Stimulated activated memory B cell treated with anti-CD40 and anti-IgM and Interleukin-4, amounts not matched to agents 10 μg/mL and 1 μg/mL and 100 μg/mL, for 72 hours (primary cell): Measurements from ENCODE around the gene LYSMD4.
"Not testable (repeated sequence)": the region's sequence is repeated elsewhere in the genome, so short reads cannot be mapped to it uniquely, and the experiment has no call there.

Source experiments
- ATAC-seq: fragments of 150-1000 bp; cut with Tn5 transposase; 2 replicates; pipeline ENCODE4 v1.10.0; 2021
- H3K27ac Mint-ChIP-seq: one replicate; pipeline ENCODE4 v1.8.0; 2022; ENCODE audit warnings: mild to moderate bottlenecking, mixed read lengths
- H3K27me3 Mint-ChIP-seq: one replicate; pipeline ENCODE4 v1.8.0; 2022; ENCODE audit warnings: mixed read lengths
- H3K36me3 Mint-ChIP-seq: one replicate; pipeline ENCODE4 v1.8.0; 2022; ENCODE audit warnings: mixed read lengths
- H3K4me1 Mint-ChIP-seq: one replicate; pipeline ENCODE4 v1.8.0; 2022; ENCODE audit warnings: mixed read lengths
- H3K4me3 Mint-ChIP-seq: one replicate; pipeline ENCODE4 v1.8.0; 2022; ENCODE audit warnings: mild to moderate bottlenecking, moderate library complexity, mixed read lengths
- H3K9me3 Mint-ChIP-seq: one replicate; pipeline ENCODE4 v1.8.0; 2022; ENCODE audit warnings: mixed read lengths

LYSMD4 gene

GRCh38 chr15:99733268-99734039, at the start of gene LYSMD4:
Gene LYSMD4 (minus strand): TSS chr15:99733437. CDS start chr15:99731999, 1,438 bp downstream.
- ATAC-seq = peak; percentile 100
- Mint-ChIP-seq H3K27me3 (no peaks in the 10 kb centered on the region), H3K36me3 (no peaks in the 10 kb centered on the region), H3K4me3 (peak within 1 kb of the TSS; percentile 85), H3K9me3 (no peaks in the 10 kb centered on the region), H3K27ac (peak within 1 kb of the TSS; percentile 99), H3K4me1 (peaks cover 12% of the 10 kb centered on the region)

DNA sequence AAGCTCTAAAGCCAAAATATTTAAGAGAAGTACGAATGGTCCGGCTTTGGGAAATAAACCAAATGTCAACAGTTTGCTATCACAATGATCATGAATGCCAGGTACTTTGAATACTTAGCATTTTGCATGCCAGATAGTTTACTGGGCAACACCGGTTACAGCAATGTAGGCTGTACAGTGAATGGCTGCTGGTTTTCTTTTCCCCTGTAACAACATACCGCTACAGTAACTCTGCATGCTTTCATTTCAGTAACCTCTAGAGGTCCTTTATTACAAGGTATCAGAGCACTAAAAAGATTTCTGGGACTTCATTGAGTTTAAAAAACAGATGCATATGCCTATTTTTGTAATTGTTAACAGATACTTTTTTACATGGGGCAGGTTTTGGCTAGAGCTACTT, 48.8 kb upstream of the LYSMD4 start:
- not testable (repeated sequence) for H3K27me3 Mint-ChIP-seq, H3K4me1 Mint-ChIP-seq, H3K36me3 Mint-ChIP-seq, ATAC-seq, H3K27ac Mint-ChIP-seq, H3K4me3 Mint-ChIP-seq, H3K9me3 Mint-ChIP-seq

- Mint-ChIP-seq H3K27me3 (peaks cover 9% of the 10 kb centered on the region), H3K4me3 (no peak overlapping the region), H3K36me3 (no peaks in the 10 kb centered on the region), H3K4me1 (no peaks in the 10 kb centered on the region), H3K27ac (no peak overlapping the region), H3K9me3 (peaks cover 3% of the 10 kb centered on the region)
- no peak for ATAC-seq
These were observed 43.9 kb upstream of the LYSMD4 start for GRCh38 chr15:99777144-99777543.

DNA sequence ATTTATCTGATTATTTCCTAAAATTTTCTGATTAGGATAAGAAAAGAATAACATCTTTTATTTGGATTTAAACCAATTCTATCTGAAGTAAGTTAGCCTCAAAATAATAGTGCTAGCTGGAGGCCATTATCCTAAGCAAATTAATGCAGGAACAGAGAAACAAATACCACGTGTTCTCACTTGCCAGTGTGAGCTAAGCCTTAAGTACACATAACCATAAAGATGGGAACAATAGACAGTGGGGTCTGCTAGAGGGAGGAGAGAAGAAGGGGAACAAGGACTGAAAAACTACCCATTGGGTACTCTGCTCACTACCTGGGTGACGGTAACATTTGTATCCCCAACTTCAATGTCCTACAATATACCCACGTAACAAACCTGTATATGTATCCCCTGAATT, 31.3 kb upstream of the LYSMD4 start:
- no peak for ATAC-seq
- H3K4me3 Mint-ChIP-seq = no peak overlapping the region
- no peaks in the 10 kb centered on the region for H3K4me1 Mint-ChIP-seq
- no peaks in the 10 kb centered on the region for H3K27me3 Mint-ChIP-seq
- H3K36me3 Mint-ChIP-seq = no peaks in the 10 kb centered on the region
- no peaks in the 10 kb centered on the region for H3K9me3 Mint-ChIP-seq
- H3K27ac Mint-ChIP-seq = no peak overlapping the region

DNA sequence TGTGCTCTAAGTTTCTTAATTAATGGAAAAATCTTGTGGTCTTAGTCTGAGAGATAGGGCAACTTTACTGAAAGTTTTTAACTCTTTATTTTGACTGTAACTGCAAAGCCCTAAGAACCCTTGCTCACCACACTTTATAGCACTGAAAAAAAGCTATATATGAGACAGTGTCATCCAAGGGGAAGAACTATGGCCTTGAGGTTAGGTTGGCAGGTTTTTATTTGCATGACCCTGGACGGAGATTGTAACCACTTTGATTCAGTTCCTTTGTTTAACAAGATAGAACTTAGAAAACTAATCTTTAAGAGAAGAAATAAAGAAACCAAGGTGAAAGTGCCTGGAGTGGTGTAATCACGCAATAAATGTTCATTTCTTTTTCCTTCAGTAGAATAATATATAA, 30.6 kb upstream of the LYSMD4 start:
- peak; percentile 63 for ATAC-seq
- no peaks in the 10 kb centered on the region for H3K36me3 Mint-ChIP-seq

GRCh38 chr15:99762288-99762687, 29.1 kb upstream of the LYSMD4 start:
- Mint-ChIP-seq H3K4me3 (no peak overlapping the region), H3K4me1 (no peaks in the 10 kb centered on the region), H3K27ac (no peak overlapping the region), H3K27me3 (no peaks in the 10 kb centered on the region), H3K9me3 (no peaks in the 10 kb centered on the region), H3K36me3 (no peaks in the 10 kb centered on the region)
- no peak for ATAC-seq

More for the DNA sequence above, 30.6 kb upstream of the LYSMD4 start:
- Mint-ChIP-seq H3K9me3 (no peaks in the 10 kb centered on the region), H3K4me3 (no peak overlapping the region), H3K27ac (no peak overlapping the region), H3K27me3 (no peaks in the 10 kb centered on the region), H3K4me1 (no peaks in the 10 kb centered on the region)

DNA sequence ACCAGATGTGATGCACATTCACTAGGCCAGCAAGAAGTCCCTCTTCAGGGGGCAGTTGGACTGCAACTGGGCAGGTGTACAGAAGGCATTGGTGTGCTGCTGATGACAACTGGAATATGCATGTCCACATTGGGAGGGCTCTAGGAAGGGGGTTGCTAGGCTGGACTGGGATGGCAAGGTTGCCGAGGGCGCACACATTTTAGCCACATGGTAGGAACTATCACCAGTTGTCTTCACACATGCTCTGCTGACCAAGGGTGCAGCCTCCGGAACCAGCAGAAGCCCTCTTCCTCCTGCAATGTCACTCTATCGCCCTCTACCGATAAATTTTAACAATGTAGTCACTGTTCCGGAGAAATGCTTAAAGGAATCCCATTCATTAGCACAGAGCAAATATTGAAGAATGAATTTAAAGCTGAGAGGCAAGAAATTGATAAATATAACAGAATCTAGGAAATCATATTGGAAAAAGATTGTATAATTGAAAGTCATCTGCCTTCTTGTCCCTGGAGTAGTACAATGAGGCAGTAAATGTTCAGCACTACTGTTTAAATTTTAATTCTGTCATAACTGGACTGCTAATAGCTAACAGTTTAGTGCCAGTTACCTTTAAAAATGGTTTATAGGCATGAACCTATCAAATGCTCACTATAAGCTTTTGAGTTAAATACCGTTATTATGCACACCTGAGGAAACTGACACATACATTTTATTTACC, 22.6 kb upstream of the LYSMD4 start:
- Mint-ChIP-seq H3K4me1 (peaks cover 11% of the 10 kb centered on the region), H3K4me3 (no peak overlapping the region), H3K36me3 (no peaks in the 10 kb centered on the region), H3K9me3 (no peaks in the 10 kb centered on the region), H3K27ac (no peak overlapping the region), H3K27me3 (no peaks in the 10 kb centered on the region)
- peak; percentile 85 for ATAC-seq

GRCh38 chr15:99753066-99753465, 19.8 kb upstream of the LYSMD4 start:
- no peak for ATAC-seq
- no peak overlapping the region for H3K4me3 Mint-ChIP-seq
- H3K27me3 Mint-ChIP-seq = no peaks in the 10 kb centered on the region
- H3K4me1 Mint-ChIP-seq = peaks cover 11% of the 10 kb centered on the region
- no peak overlapping the region for H3K27ac Mint-ChIP-seq
- no peaks in the 10 kb centered on the region for H3K36me3 Mint-ChIP-seq
- H3K9me3 Mint-ChIP-seq = no peaks in the 10 kb centered on the region

GRCh38 chr15:99752556-99752955, 19.3 kb upstream of the LYSMD4 start:
- Mint-ChIP-seq H3K27me3 (no peaks in the 10 kb centered on the region), H3K36me3 (no peaks in the 10 kb centered on the region), H3K9me3 (no peaks in the 10 kb centered on the region), H3K4me1 (peaks cover 11% of the 10 kb centered on the region), H3K4me3 (no peak overlapping the region), H3K27ac (no peak overlapping the region)
- ATAC-seq = no peak

GRCh38 chr15:99750326-99750725, 17.1 kb upstream of the LYSMD4 start:
- not testable (repeated sequence) for ATAC-seq, H3K27me3 Mint-ChIP-seq, H3K4me1 Mint-ChIP-seq, H3K27ac Mint-ChIP-seq, H3K4me3 Mint-ChIP-seq, H3K9me3 Mint-ChIP-seq, H3K36me3 Mint-ChIP-seq

GRCh38 chr15:99749386-99749785, 16.1 kb upstream of the LYSMD4 start:
- H3K27me3 Mint-ChIP-seq = no peaks in the 10 kb centered on the region
- no peaks in the 10 kb centered on the region for H3K4me1 Mint-ChIP-seq

GRCh38 chr15:99745370-99746086, 12.3 kb upstream of the LYSMD4 start:
- H3K27ac Mint-ChIP-seq = no peak overlapping the region
- no peaks in the 10 kb centered on the region for H3K27me3 Mint-ChIP-seq
- no peaks in the 10 kb centered on the region for H3K9me3 Mint-ChIP-seq
- H3K4me3 Mint-ChIP-seq = no peak overlapping the region
- no peaks in the 10 kb centered on the region for H3K4me1 Mint-ChIP-seq
- no peaks in the 10 kb centered on the region for H3K36me3 Mint-ChIP-seq
- ATAC-seq = no peak

More at GRCh38 chr15:99749386-99749785, 16.1 kb upstream of the LYSMD4 start:
- no peak overlapping the region for H3K4me3 Mint-ChIP-seq
- ATAC-seq = no peak
- H3K36me3 Mint-ChIP-seq = no peaks in the 10 kb centered on the region
- H3K9me3 Mint-ChIP-seq = no peaks in the 10 kb centered on the region
- H3K27ac Mint-ChIP-seq = no peak overlapping the region

DNA sequence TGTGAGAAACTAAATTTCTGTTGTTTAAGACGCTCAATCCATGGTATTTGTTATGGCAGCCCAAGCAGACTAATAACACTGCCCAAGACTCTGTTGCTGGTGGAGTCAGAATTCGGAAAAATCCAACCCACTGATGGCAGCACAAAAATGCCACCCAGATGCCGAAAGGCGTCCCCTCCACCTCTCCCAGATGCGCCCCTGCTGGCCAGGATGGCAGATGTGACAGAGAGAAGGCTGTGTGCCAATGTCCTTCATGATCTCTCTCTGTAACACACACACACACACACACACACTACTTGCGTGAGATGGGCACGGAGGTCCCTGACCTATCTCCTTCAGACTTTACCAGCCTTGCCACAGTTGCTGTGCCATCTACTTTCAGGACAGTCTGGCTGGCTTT, 10.9 kb upstream of the LYSMD4 start:
- Mint-ChIP-seq H3K27me3 (no peaks in the 10 kb centered on the region), H3K27ac (no peak overlapping the region), H3K9me3 (no peaks in the 10 kb centered on the region), H3K36me3 (no peaks in the 10 kb centered on the region), H3K4me1 (no peaks in the 10 kb centered on the region), H3K4me3 (no peak overlapping the region)
- no peak for ATAC-seq

GRCh38 chr15:99741835-99742234, 8.6 kb upstream of the LYSMD4 start:
- ATAC-seq = no peak
- H3K27me3 Mint-ChIP-seq = no peaks in the 10 kb centered on the region
- H3K4me3 Mint-ChIP-seq = no peak overlapping the region

DNA sequence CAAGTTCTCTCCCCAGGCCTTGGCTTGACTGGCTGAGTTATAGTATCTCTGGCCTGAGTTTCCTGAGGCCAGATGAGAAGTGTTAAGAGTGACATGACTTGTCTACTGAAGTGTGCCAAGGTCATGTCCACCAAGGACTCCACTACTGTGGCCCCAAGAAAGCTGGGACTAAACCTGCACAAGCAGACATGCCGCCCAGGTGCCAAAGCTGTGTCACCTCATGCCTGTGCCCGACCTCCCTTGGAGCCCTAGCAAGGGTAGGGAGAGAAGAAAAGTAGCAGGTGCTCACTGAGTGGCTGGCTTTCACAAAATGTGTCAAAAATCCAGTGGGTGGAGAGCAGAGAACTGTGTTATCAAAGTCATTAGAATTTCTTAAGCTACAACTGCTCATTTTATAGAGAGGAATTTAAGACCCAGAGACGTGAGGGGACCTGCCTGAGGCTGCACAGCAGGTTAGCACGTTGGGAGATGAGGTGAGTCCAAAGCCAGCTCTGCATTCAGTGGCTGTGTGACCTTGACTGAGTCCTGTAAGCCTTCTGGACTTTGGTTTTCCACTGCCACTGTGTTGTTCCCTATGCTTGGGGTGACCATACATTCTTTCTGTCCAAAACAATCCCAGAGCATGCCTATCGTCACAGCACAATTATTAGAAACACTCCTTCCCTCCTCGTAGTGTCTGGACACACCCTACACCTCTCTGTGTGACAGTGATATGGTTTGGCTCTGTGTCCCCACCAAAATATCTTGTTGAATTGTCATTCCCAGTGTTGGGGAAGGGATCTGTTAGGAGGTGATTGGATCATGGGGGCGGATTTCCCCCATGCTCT, 5.0 kb upstream of the LYSMD4 start:
- no peak overlapping the region for H3K27ac Mint-ChIP-seq
- ATAC-seq = no peak
- H3K4me1 Mint-ChIP-seq = peaks cover 6% of the 10 kb centered on the region
- H3K27me3 Mint-ChIP-seq = no peaks in the 10 kb centered on the region
- H3K9me3 Mint-ChIP-seq = no peaks in the 10 kb centered on the region
- no peak overlapping the region for H3K4me3 Mint-ChIP-seq
- H3K36me3 Mint-ChIP-seq = no peaks in the 10 kb centered on the region

More at GRCh38 chr15:99741835-99742234, 8.6 kb upstream of the LYSMD4 start:
- Mint-ChIP-seq H3K36me3 (no peaks in the 10 kb centered on the region), H3K27ac (peak overlapping the region; percentile 12), H3K9me3 (no peaks in the 10 kb centered on the region), H3K4me1 (no peaks in the 10 kb centered on the region)
